RCC 7860 (cell line): Measurements from ENCODE around the gene FGFBP3.

Source experiments
- DNase-seq: peaks from one replicate; pipeline ENCODE4 v3.0.0-alpha.2; 2015; ENCODE audit warnings: low spot score
- FAIRE-seq: peaks from 2 replicates; lab custom pipeline; 2012; peaks lifted over from hg19 to GRCh38; lab: Jason Lieb, UNC

Gene FGFBP3

DNA sequence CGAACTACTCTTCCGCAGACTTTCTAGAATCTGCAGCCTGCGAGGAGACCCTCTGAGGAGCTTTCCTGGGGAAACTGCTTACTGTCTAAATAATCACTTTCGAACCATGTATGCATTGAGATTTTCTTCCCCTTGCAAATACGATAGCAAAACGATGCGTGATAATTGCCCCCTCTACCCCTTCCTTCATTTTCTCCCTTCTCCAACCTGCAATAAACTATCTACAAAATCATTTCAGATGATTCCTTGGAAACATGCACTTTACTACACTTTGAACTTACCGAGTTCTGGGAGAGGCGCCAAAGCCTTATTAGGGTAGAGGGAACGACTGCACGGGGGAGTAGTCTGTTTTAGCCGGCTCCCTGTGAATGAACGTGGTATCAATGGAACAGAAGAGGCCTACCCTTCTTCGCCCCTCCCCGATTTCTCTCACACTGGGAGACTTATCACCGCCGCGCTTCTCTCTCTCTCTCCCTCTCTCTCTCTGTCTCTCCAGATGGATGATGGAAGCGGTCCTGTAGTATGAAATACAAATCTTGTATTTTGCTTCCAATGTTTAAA lies at the start of gene FGFBP3:
FGFBP3 (minus strand) TSS at position 370 of the 561 bp plus-strand sequence. CDS start 517 bp downstream, outside the sequence.
- no peak for DNase-seq
- no peak for FAIRE-seq

DNA sequence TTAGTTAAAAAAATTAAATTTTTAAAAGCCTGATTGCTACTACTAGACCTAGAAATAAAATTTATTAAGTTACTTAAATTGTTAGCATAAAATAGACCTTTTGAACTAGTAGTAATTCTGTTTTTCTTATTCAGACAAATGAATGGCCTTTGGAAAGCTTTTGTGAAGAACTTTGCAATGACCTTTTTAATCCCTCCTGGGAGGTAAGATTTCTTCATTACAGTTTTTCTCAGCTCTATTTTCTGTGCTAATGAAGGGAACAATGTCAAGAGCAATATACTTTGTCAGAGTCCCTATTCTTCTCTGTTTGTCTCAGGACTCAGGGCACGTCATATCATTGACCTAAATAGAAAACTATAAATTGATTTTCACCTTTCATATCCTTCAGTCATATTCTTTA lies 47.8 kb upstream of the FGFBP3 start:
- no peak for FAIRE-seq
- no peak for DNase-seq

DNA sequence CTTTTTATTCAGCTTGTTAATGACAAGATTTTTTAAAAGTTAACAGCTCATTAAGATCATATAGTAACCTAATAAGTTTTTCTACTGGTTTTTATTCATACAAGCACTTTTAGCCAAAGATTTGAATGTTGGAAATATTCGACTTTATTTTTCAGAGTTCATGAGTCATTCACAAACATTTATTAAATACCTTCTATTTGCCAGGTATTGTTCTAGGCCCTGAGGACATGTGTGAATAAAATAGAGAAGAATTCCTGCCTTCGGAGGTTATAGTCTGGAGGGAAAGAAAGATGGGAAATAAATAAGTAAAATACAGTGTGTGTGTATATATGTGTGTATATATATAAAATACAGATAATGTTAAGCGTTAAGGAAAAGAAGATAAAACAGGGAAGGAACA lies 45.8 kb upstream of the FGFBP3 start:
- FAIRE-seq: no peak
- DNase-seq: no peak

GRCh38 chr10:91953600-91954160 lies 44.4 kb upstream of the FGFBP3 start:
- FAIRE-seq (no peak), DNase-seq (no peak)

- FAIRE-seq: peak; percentile 80
- DNase-seq: peak; percentile 72
Observed at GRCh38 chr10:91944880-91945630, 35.8 kb upstream of the FGFBP3 start.

DNA sequence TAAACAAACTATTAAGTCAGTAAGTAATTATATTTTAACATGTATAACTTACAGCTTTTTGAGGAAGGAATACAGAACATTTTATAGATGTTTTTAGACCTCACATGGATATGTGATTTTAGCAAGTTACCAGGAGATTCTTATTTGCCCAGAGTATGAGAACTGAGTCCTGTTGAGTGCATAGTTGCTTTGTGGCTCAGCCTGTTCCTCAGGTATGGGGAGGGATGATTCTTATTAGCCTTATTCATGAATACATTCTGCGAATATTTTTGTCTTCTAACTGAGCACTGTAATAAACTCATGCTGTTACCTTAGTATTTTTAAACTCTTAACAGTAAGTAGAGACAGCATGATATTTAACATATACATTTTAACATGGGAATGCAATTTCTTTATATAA lies 32.1 kb upstream of the FGFBP3 start:
- FAIRE-seq: no peak
- no peak for DNase-seq

DNA sequence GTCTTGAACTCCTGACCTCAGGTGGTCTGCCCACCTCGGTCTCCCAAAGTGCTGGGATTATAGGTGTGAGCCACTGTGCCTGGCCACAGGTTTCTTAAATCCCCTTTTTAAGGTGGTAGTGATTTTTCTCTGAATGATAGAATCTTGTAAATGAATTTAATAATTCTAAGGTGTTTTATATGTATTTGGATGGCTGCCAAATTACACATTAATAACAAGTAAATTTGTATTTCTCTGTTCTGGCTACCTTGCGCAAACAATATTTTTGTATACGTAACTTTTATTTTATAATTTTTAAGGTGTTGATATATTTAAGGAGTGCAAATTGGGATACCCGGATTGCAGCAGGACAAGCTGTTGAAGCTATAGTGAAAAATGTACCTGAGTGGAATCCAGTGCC lies 30.4 kb upstream of the FGFBP3 start:
- FAIRE-seq: no peak
- no peak for DNase-seq

- no peak for DNase-seq
- no peak for FAIRE-seq
Observed at GRCh38 chr10:91935886-91936285, 26.6 kb upstream of the FGFBP3 start.

GRCh38 chr10:91932737-91933136 lies 23.5 kb upstream of the FGFBP3 start:
- no peak for FAIRE-seq
- no peak for DNase-seq

DNA sequence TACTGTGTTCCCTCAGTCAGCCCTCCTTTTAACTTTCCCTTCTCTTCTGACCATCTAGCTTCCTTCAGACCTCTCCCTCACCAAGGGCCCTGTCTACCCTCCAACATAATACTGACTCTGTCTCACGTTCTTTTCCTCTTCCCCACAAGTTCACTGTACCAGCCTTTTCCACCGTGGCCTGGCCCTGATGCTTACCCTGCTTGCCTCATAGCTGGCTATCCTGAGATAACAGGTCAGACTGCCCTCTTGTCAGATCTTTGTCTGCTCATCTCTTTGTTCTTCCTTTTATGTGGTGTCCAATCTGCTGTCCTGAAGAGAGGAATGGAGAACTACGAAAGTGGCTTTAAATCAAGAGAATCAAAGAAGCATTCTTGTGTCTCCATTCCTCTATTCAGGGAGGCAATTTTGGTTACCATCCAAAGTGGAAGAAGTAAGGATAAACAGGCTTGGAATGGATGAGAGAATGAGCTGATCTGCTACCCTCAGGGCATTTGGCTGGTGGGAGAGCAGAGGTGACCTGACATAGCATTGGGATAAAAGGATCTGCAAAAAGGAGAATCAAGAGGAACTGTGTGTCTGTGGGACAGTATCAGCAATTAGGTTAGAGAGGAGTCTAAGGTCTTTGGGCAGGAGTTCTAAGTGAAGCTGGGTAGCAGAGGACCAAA lies 22.4 kb upstream of the FGFBP3 start:
- DNase-seq (no peak), FAIRE-seq (no peak)

- DNase-seq: no peak
- FAIRE-seq: no peak
Observed at GRCh38 chr10:91930939-91931338, 21.7 kb upstream of the FGFBP3 start.

- FAIRE-seq: no peak
- DNase-seq: no peak
Observed at GRCh38 chr10:91925022-91925320, 15.7 kb upstream of the FGFBP3 start.

GRCh38 chr10:91924212-91925021 lies 15.1 kb upstream of the FGFBP3 start:
- no peak for DNase-seq
- peak; percentile 8 for FAIRE-seq

DNA sequence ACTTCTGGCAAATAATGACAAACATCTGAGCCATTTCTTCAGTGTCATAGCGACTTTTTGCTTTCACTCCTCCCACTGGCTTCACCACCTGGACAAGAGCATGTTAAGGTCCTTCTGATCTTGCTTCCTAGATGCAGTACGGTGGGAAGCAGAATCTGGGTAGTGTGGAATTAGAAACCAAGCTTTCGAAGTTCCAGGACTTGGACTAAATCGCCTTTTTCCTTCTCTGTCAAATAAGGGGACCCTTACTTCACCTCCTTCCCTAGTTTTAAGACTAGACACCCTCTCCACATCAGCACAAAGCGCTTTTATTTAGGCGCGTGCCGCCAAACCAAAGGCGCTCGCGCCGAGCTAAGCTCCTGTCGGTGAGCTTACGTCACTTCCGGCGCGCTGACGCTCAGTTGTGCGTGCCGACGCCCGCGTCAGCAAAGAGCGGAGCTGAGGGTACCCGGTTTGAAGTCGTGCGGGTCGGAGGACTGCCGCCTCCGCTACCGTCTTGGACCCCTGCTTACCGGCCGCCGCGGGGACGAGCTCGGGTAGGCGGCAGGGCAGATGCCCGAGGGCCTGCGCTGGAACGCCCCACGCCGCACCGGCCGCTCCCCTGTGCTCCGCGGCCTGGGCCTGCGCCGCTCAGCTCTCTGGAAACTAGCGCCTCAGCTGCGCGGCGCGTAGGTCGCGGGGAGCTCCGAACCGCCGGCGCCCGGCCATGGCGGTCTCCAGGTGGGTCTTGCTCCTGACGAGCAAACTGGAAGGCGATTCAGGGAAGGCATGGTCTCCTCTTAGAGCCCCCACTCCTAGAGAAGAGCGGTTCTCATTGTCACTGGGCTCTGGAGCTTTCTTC lies 14.3 kb upstream of the FGFBP3 start, which contains the start of gene BTAF1:
BTAF1 (plus strand) TSS at position 400 of the 841 bp plus-strand sequence; CDS start at position 707, 307 bp downstream.
- DNase-seq (peak; percentile 73), FAIRE-seq (peak; percentile 16)

DNA sequence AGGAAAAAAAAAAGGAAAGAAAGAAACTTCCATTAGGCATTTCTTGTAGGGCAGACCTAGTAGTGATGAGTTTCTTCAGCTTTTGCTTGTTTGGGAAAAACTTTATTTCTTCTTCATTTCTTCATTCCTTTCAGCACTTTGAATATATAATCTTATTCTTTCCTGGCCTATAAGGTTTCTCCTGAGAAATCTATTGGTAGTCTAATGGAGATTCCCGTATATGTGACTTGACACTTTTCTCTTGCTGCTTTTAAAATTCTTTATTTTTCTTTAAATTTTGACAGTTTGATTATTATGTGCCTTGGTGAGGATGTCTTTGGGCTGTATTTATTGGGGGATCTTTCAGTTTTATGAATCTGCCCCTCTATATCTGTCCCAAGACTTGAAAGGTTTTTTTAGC lies 10.4 kb upstream of the FGFBP3 start:
- no peak for FAIRE-seq

GRCh38 chr10:91910467-91910866 lies 1.2 kb upstream of the FGFBP3 start:
- FAIRE-seq (no peak), DNase-seq (no peak)

More for the DNA sequence above, 10.4 kb upstream of the FGFBP3 start:
- DNase-seq: no peak

- peak; percentile 69 for DNase-seq
- FAIRE-seq: peak; percentile 12
Observed at GRCh38 chr10:91908337-91909116, 759 bp downstream of the FGFBP3 start.

- DNase-seq (no peak), FAIRE-seq (no peak)
Observed at GRCh38 chr10:91907914-91908336, 1.4 kb downstream of the FGFBP3 start.

- FAIRE-seq: no peak
- DNase-seq: no peak
Observed at GRCh38 chr10:91907033-91907594, 2.2 kb downstream of the FGFBP3 start.
